CD4-positive, alpha-beta T cell (primary cell): ENCODE results near the gene VAV1. TPM values are rescaled to one million over a fixed set of nuclear protein-coding genes. Genes with fewer than 3 reads are reported as not detected.
"Not testable (repeated sequence)": the region's sequence is repeated elsewhere in the genome, so short reads cannot be mapped to it uniquely, and the experiment has no call there.

Experiments used
- ATAC-seq: fragments of 200-7000 bp; cut with Tn5 transposase; one replicate; pipeline ENCODE4 v1.10.0; 2022; ENCODE audit warnings: mild to moderate bottlenecking; ENCODE audit not compliant: poor library complexity
- CTCF ChIA-PET: fragments of 350-600 bp; sonication (Branson Sonifier 250); formaldehyde crosslinking; loops from one replicate; lab custom pipeline; 2021; ENCODE audit warnings: antibody characterized with exemption, inconsistent platforms; lab: Charles Lee
- POLR2A ChIA-PET: fragments of 350-600 bp; sonication (Branson Sonifier 250); formaldehyde crosslinking; loops from one replicate; lab custom pipeline; 2021; ENCODE audit warnings: antibody characterized with exemption, inconsistent platforms; lab: Charles Lee
- DNase-seq, 14 experiments: peaks; one replicate each; pipeline ENCODE4 v3.0.0-alpha.2; 2013 to 2020; ENCODE audit warnings: mixed read lengths in 2 of 14
- H3K27ac ChIP-seq, 2 donors: one replicate each; pipeline versions ENCODE4 v1.5.1 to v1.7.0; 2013; ENCODE audit warnings: low read length in 2 of 2, low read depth in 1 of 2, mild to moderate bottlenecking in 1 of 2
- H3K27me3 ChIP-seq, 2 experiments: 1 replicate in 1 of 2; 2 replicates in 1 of 2; pipeline versions ENCODE4 v1.6.1 to v1.7.0; 2013; ENCODE audit warnings: low read length in 2 of 2, control low read depth in 1 of 2, mild to moderate bottlenecking in 1 of 2, moderate library complexity in 1 of 2; ENCODE audit not compliant: insufficient read depth in 2 of 2, control insufficient read depth in 1 of 2
- H3K36me3 ChIP-seq: one replicate; pipeline ENCODE4 v1.6.1; 2013; ENCODE audit warnings: low read length, control low read depth; ENCODE audit not compliant: insufficient read depth
- H3K4me1 ChIP-seq: one replicate; pipeline ENCODE4 v1.6.1; 2013; ENCODE audit warnings: low read length, control low read depth; ENCODE audit not compliant: insufficient read depth
- H3K4me3 ChIP-seq: one replicate; pipeline ENCODE4 v1.5.1; 2013; ENCODE audit warnings: mild to moderate bottlenecking, low read length, moderate library complexity
- H3K9me3 ChIP-seq, 2 experiments: 1 replicate in 1 of 2; 2 replicates in 1 of 2; pipeline versions ENCODE4 v1.6.1 to v1.7.0; 2013; ENCODE audit warnings: low read length in 2 of 2, mild to moderate bottlenecking in 2 of 2, control low read depth in 1 of 2, moderate library complexity in 1 of 2; ENCODE audit not compliant: control insufficient read depth in 1 of 2, insufficient read depth in 1 of 2
- H3K27ac Mint-ChIP-seq: one replicate; pipeline ENCODE4 v1.8.0; 2020; ENCODE audit warnings: mixed read lengths
- H3K27me3 Mint-ChIP-seq: one replicate; pipeline ENCODE4 v1.8.0; 2021; ENCODE audit warnings: mixed read lengths
- H3K36me3 Mint-ChIP-seq: one replicate; pipeline ENCODE4 v1.8.0; 2021; ENCODE audit warnings: low read depth, mixed read lengths
- H3K4me1 Mint-ChIP-seq: one replicate; pipeline ENCODE4 v1.8.0; 2021; ENCODE audit warnings: low read depth, mixed read lengths
- H3K4me3 Mint-ChIP-seq: one replicate; pipeline ENCODE4 v1.8.0; 2020; ENCODE audit warnings: mild to moderate bottlenecking, mixed read lengths
- H3K9me3 Mint-ChIP-seq: one replicate; pipeline ENCODE4 v1.8.0; 2020; ENCODE audit warnings: mixed read lengths
- intact Hi-C, 2 experiments: fragments of 100-400 bp; cut with DNase I in 1 of 2; cut with micrococcal nuclease in 1 of 2; formaldehyde crosslinking; loops; one replicate each; pipeline versions ENCODE4 v1.15.1 to v1.9.0; 2023 to 2025; cut with DNase I, micrococcal nuclease
- total RNA-seq, 174 experiments: library from RNA in 2 of 174; stranded (reverse) in 2 of 174; gene quantifications; one replicate each; pipeline ENCODE4 v1.2.3 and lab custom pipeline; 2021 to 2026
- TF ChIP-seq, protein P1 (sequence below): fragments of 200-600 bp; IDR thresholded peaks from one replicate; pipeline ENCODE4 v1.8.0; 2022; ENCODE audit warnings: antibody characterized with exemption, mild to moderate bottlenecking

VAV1 gene
- total RNA-seq, 2 experiments from 2014 or later: 70.0 to 70.1 TPM

DNA sequence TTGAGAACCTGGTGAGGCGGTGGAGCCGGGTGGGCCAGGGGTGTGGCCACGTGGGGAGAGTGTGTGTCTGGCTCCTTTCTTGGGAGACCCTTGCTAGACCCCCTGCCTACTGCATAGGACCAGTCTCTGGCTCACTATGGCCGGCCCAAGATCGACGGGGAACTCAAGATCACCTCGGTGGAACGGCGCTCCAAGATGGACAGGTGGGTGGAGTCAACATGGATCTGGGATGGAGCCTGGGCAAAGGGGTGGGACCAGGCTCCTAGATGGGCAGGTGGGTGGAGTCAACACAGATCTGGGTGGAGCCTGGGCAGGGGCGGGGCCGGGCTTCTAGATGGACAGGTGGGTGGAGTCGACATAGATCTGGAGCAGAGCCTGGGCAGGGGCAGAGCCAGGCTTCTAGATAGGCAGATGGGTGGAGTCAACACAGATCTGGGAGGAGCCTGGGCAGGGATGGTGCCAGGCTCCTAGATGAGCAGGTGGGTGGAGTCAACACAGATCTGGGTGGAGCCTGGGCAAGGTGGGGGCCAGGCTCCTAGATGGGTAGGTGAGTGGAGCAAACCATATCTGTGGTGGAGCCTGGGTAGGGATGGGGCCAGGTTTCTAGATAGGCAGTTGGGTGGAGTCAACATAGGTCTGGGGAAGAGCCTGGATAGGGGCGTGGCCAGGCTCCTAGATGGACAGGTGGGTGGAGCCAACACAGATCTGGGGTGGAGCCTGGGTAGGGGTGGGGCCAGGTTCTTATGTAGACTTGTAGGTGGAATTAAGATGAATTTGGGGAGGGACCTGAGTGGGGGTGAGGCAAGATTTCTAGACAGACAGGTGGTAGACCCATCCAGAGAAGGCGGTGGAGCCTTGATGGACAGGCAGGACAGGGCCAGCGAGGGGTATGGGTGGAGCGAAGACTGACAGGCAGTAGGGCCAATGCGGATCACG, 56.5 kb downstream of the VAV1 start:
- H3K4me1 ChIP-seq: no peaks in the 10 kb centered on the region
- ATAC-seq (peak; percentile 88), DNase-seq (peak in 8 of 14 experiments; percentile 2 to 70 (median 24))
- ChIA-PET POLR2A (interaction anchor here (1.0 kb wide), 1 partner anchor 20 kb away, joined by 3 read pairs; no protein-coding TSS in a partner anchor), CTCF (no interaction called here)
- peaks cover 93% of the 10 kb centered on the region for H3K36me3 Mint-ChIP-seq
- H3K36me3 ChIP-seq: peaks cover 94% of the 10 kb centered on the region
- H3K27ac ChIP-seq: peak overlapping the region in 1 of 2 donors; percentile 13
- TF ChIP-seq, protein P1, sequence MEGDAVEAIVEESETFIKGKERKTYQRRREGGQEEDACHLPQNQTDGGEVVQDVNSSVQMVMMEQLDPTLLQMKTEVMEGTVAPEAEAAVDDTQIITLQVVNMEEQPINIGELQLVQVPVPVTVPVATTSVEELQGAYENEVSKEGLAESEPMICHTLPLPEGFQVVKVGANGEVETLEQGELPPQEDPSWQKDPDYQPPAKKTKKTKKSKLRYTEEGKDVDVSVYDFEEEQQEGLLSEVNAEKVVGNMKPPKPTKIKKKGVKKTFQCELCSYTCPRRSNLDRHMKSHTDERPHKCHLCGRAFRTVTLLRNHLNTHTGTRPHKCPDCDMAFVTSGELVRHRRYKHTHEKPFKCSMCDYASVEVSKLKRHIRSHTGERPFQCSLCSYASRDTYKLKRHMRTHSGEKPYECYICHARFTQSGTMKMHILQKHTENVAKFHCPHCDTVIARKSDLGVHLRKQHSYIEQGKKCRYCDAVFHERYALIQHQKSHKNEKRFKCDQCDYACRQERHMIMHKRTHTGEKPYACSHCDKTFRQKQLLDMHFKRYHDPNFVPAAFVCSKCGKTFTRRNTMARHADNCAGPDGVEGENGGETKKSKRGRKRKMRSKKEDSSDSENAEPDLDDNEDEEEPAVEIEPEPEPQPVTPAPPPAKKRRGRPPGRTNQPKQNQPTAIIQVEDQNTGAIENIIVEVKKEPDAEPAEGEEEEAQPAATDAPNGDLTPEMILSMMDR: no peak
- no peaks in the 10 kb centered on the region for H3K9me3 ChIP-seq
- no peaks in the 10 kb centered on the region for H3K9me3 Mint-ChIP-seq
- peak overlapping the region; percentile 75 for H3K27ac Mint-ChIP-seq
- no peaks in the 10 kb centered on the region for H3K27me3 Mint-ChIP-seq
- peaks cover 10% of the 10 kb centered on the region for H3K4me1 Mint-ChIP-seq
- no peaks in the 10 kb centered on the region for H3K27me3 ChIP-seq
- intact Hi-C loops: no loop called here
- H3K4me3 ChIP-seq: no peak overlapping the region
- no peak overlapping the region for H3K4me3 Mint-ChIP-seq

DNA sequence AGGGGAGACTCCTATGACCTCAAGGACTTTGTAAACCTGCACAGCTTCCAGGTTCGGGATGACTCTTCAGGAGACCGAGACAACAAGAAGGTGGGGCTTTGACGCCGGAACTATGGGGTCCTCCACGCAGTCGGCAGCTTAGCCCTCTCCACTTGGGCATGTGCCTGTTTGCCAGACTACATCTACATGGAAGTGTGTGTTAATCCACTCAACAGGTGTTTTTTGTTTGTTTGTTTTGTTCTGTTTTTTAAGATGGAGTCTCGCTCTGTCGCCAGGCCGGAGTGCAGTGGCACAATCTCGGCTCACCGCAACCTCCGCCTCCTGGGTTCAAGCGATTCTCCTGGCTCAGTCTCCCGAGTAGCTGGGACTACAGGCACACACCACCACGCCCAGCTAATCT, 57.3 kb downstream of the VAV1 start:
- H3K4me3 Mint-ChIP-seq, H3K27me3 ChIP-seq, intact Hi-C loops: not testable (repeated sequence)

DNA sequence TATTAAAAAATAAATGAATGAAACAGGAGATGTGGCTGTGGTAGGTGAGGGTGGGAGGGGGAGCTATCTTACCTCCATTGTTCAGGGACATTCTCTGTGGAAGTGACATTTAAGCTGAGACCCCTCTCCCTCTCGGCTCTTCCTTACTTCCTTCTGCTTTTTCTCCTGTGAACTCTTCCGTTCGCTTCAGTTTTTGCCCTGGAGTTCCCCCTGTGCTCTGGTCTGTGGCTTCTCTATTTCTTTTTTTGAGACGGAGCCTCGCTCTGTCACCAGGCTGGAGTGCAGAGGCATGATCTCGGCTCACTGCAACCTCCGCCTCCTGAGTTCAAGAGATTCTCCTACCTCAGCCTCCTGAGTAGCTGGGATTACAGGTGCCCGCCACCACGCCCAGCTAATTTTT, 58.6 kb downstream of the VAV1 start:
- not testable (repeated sequence) for ATAC-seq

More for the DNA sequence above, 57.3 kb downstream of the VAV1 start:
- CTCF ChIA-PET, H3K4me3 ChIP-seq, H3K27me3 Mint-ChIP-seq, H3K9me3 Mint-ChIP-seq, H3K4me1 ChIP-seq, H3K27ac ChIP-seq, H3K4me1 Mint-ChIP-seq, ATAC-seq, DNase-seq, H3K9me3 ChIP-seq: not testable (repeated sequence)
- Mint-ChIP-seq H3K36me3 (peaks cover 87% of the 10 kb centered on the region), H3K27ac (peak overlapping the region; percentile 75)
- POLR2A ChIA-PET: interaction anchor here (1.9 kb wide), 1 partner anchor 29 kb away, joined by 5 read pairs; no protein-coding TSS in a partner anchor
- peaks cover 93% of the 10 kb centered on the region for H3K36me3 ChIP-seq

DNA sequence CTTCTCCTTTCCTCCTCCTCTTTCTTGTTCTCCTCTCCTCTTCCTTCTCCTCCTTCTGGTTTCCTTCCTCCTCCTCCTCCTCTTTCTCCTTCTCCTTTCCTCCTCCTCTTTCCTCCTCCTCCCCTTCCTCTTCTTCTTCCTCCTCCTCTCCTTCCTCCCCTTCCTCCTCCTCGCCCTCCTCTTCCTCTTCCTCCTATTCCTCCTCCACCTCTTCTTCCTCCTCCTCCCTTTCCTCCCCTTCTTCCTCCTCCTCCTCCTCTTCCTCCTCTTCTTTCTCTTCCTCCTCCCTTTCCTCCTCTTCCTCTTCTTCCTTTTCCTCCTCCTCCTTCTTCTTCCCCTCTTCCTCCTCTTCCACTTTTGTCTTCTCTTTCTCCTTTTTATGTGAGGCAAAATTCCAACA, 59.9 kb downstream of the VAV1 start:
- Mint-ChIP-seq H3K9me3 (no peaks in the 10 kb centered on the region), H3K27ac (peak overlapping the region; percentile 30), H3K4me3 (no peak overlapping the region), H3K4me1 (peaks cover 20% of the 10 kb centered on the region), H3K36me3 (peaks cover 89% of the 10 kb centered on the region), H3K27me3 (no peaks in the 10 kb centered on the region)
- ATAC-seq (no peak), DNase-seq (no peak)
- Histone ChIP-seq H3K27me3 (no peaks in the 10 kb centered on the region), H3K9me3 (no peaks in the 10 kb centered on the region), H3K36me3 (peaks cover 93% of the 10 kb centered on the region), H3K4me1 (no peaks in the 10 kb centered on the region), H3K27ac (no peak overlapping the region), H3K4me3 (no peak overlapping the region)
- ChIA-PET POLR2A (no interaction called here), CTCF (no interaction called here)
- intact Hi-C loops: no loop called here
- TF ChIP-seq, protein P1: no peak

More for the DNA sequence above, 58.6 kb downstream of the VAV1 start:
- H3K4me3 Mint-ChIP-seq, H3K9me3 ChIP-seq, CTCF ChIA-PET, intact Hi-C loops, H3K27me3 ChIP-seq, H3K4me1 ChIP-seq, H3K27ac ChIP-seq, H3K27me3 Mint-ChIP-seq, H3K4me3 ChIP-seq, H3K9me3 Mint-ChIP-seq, H3K27ac Mint-ChIP-seq: not testable (repeated sequence)
- H3K36me3 ChIP-seq: peaks cover 93% of the 10 kb centered on the region
- POLR2A ChIA-PET: interaction anchor here (1.9 kb wide), 1 partner anchor 30 kb away, joined by 5 read pairs; no protein-coding TSS in a partner anchor
- DNase-seq: peak in 1 of 14 experiments; percentile 26
- H3K36me3 Mint-ChIP-seq: peaks cover 87% of the 10 kb centered on the region
- peaks cover 11% of the 10 kb centered on the region for H3K4me1 Mint-ChIP-seq
